MCF 10A (cell line): Measurements from ENCODE around the gene SLC6A11. TPM values are rescaled to one million over a fixed set of nuclear protein-coding genes. Genes with fewer than 3 reads are reported as not detected.
A peak's percentile ranks its signal among the peaks of the same experiment; 100 is the strongest.

Experiments
- BruUV-seq: library from RNA; stranded (reverse); fragments of 400-500 nt; replicated peaks from 2 replicates; lab custom pipeline; 2021; lab: Mats Ljungman, UMichigan
- CTCF ChIA-PET: fragments of 300-600 bp; sonication (Branson Sonifier 250); formaldehyde crosslinking; extraction: SDS; loops from one replicate; lab custom pipeline; 2021; ENCODE audit warnings: antibody characterized with exemption, inconsistent platforms; lab: Yijun Ruan, JAX
- POLR2A ChIA-PET: fragments of 300-600, 350-650 bp; sonication (Branson Sonifier 250); formaldehyde crosslinking; extraction: SDS; loops from one replicate; lab custom pipeline; 2020; ENCODE audit warnings: antibody characterized with exemption, inconsistent platforms; lab: Yijun Ruan, JAX
- DNase-seq: peaks from one replicate; pipeline ENCODE4 v3.0.0-alpha.2; 2018; ENCODE audit not compliant: unreplicated experiment
- H3K27ac Mint-ChIP-seq: one replicate; pipeline ENCODE4 v1.8.0; 2022; ENCODE audit warnings: mild to moderate bottlenecking, low read depth, mixed read lengths; ENCODE audit not compliant: unreplicated experiment
- H3K27me3 Mint-ChIP-seq: one replicate; pipeline ENCODE4 v1.8.0; 2022; ENCODE audit warnings: mixed read lengths; ENCODE audit not compliant: insufficient read depth, unreplicated experiment
- H3K36me3 Mint-ChIP-seq: one replicate; pipeline ENCODE4 v1.8.0; 2022; ENCODE audit warnings: mild to moderate bottlenecking, moderate library complexity, mixed read lengths; ENCODE audit not compliant: insufficient read depth, unreplicated experiment
- H3K4me1 Mint-ChIP-seq: one replicate; pipeline ENCODE4 v1.8.0; 2022; ENCODE audit warnings: mixed read lengths; ENCODE audit not compliant: insufficient read depth, unreplicated experiment
- H3K4me3 Mint-ChIP-seq: one replicate; pipeline ENCODE4 v1.8.0; 2022; ENCODE audit warnings: mild to moderate bottlenecking, moderate library complexity, mixed read lengths; ENCODE audit not compliant: unreplicated experiment
- H3K9me3 Mint-ChIP-seq: one replicate; pipeline ENCODE4 v1.8.0; 2022; ENCODE audit warnings: mixed read lengths; ENCODE audit not compliant: unreplicated experiment
- CTCF ChIP-seq: fragments of 200-600 bp; IDR thresholded peaks from one replicate; pipeline ENCODE4 v1.8.0; 2022; ENCODE audit warnings: antibody characterized with exemption, mild to moderate bottlenecking; ENCODE audit not compliant: unreplicated experiment
- intact Hi-C: fragments of 100-400 bp; cut with micrococcal nuclease; formaldehyde crosslinking; loops from 2 replicates; pipeline ENCODE4 v1.14.1; 2022
- total RNA-seq: library from RNA; stranded (reverse); gene quantifications from 2 replicates; pipeline ENCODE4 v1.2.3, GENCODE V29; 2022

Gene SLC6A11
- total RNA-seq, 1 experiment from 2014 or later = 1.4 TPM

GRCh38 chr3:10925436-10926255 is 109.6 kb downstream of the SLC6A11 start:
- DNase-seq = no peak
- peaks cover 7% of the 10 kb centered on the region for H3K9me3 Mint-ChIP-seq
- ChIA-PET POLR2A (no interaction called here), CTCF (interaction anchor here (0.6 kb wide), 1 partner anchor 20 kb away, joined by 3 read pairs; no protein-coding TSS in a partner anchor)
- intact Hi-C loops = no loop called here
- no peaks in the 10 kb centered on the region for H3K36me3 Mint-ChIP-seq
- no peak overlapping the region for H3K4me3 Mint-ChIP-seq
- no TSS peak for BruUV-seq
- no peaks in the 10 kb centered on the region for H3K27me3 Mint-ChIP-seq
- TF ChIP-seq CTCF = no peak
- H3K4me1 Mint-ChIP-seq = peaks cover 10% of the 10 kb centered on the region
- H3K27ac Mint-ChIP-seq = no peak overlapping the region

- H3K4me3 Mint-ChIP-seq = no peak overlapping the region
- H3K27me3 Mint-ChIP-seq = no peaks in the 10 kb centered on the region
- no peak for TF ChIP-seq CTCF
- CTCF ChIA-PET = interaction anchor here (2.2 kb wide), 1 partner anchor 19 kb away, joined by 8 read pairs; no protein-coding TSS in a partner anchor
- intact Hi-C loops = no loop called here
- DNase-seq = no peak
- no peaks in the 10 kb centered on the region for H3K36me3 Mint-ChIP-seq
- peaks cover 10% of the 10 kb centered on the region for H3K4me1 Mint-ChIP-seq
- POLR2A ChIA-PET = interaction anchor here (0.8 kb wide), 1 partner anchor 10 kb away, joined by 5 read pairs; no protein-coding TSS in a partner anchor
- H3K27ac Mint-ChIP-seq = no peak overlapping the region
- peaks cover 2% of the 10 kb centered on the region for H3K9me3 Mint-ChIP-seq
- BruUV-seq = no TSS peak
These were observed 110.3 kb downstream of the SLC6A11 start for GRCh38 chr3:10926256-10926810.

- Mint-ChIP-seq H3K4me3 (no peak overlapping the region), H3K27ac (no peak overlapping the region), H3K27me3 (no peaks in the 10 kb centered on the region), H3K9me3 (no peaks in the 10 kb centered on the region), H3K36me3 (no peaks in the 10 kb centered on the region), H3K4me1 (peaks cover 10% of the 10 kb centered on the region)
- TF ChIP-seq CTCF = no peak
- POLR2A ChIA-PET = interaction anchor here (0.8 kb wide), 1 partner anchor 11 kb away, joined by 5 read pairs; no protein-coding TSS in a partner anchor
- CTCF ChIA-PET = interaction anchor here (0.6 to 2.2 kb wide), 3 partner anchors 11 to 19 kb away, joined by 3 to 8 read pairs (median 5); no protein-coding TSS in a partner anchor
- intact Hi-C loops = no loop called here
- no TSS peak for BruUV-seq
- peak; percentile 29 for DNase-seq
These were observed 110.9 kb downstream of the SLC6A11 start for GRCh38 chr3:10926811-10927521.
